HG03103 (cell line): ENCODE measurements around the gene NUCKS1.

Experiments used
- ATAC-seq: cut with Tn5 transposase; IDR thresholded peaks from one replicate; pipeline ENCODE4 v1.9.1; 2021; ENCODE audit warnings: low read depth; ENCODE audit not compliant: unreplicated experiment

NUCKS1 gene

GRCh38 chr1:205703072-205703471, 46.9 kb downstream of the NUCKS1 start:
- ATAC-seq = no peak

- ATAC-seq = no peak
Measured at GRCh38 chr1:205701891-205702290, 48.1 kb downstream of the NUCKS1 start.

- no peak for ATAC-seq
Measured at GRCh38 chr1:205701420-205701819, 48.6 kb downstream of the NUCKS1 start.

GRCh38 chr1:205700865-205701401, 49.0 kb downstream of the NUCKS1 start:
- no peak for ATAC-seq

- no peak for ATAC-seq
Measured at GRCh38 chr1:205699416-205699815, 50.6 kb downstream of the NUCKS1 start.

GRCh38 chr1:205698921-205699320, 51.1 kb downstream of the NUCKS1 start:
- no peak for ATAC-seq

- ATAC-seq = no peak
Measured at GRCh38 chr1:205693421-205693991, 56.5 kb downstream of the NUCKS1 start.

- ATAC-seq = no peak
Measured at GRCh38 chr1:205692423-205692822, 57.6 kb downstream of the NUCKS1 start.

- no peak for ATAC-seq
Measured at GRCh38 chr1:205690122-205690756, 59.7 kb downstream of the NUCKS1 start.

GRCh38 chr1:205689479-205689878, 60.5 kb downstream of the NUCKS1 start:
- no peak for ATAC-seq

- no peak for ATAC-seq
Measured at GRCh38 chr1:205688171-205689080, 61.6 kb downstream of the NUCKS1 start.

GRCh38 chr1:205687242-205687641, 62.7 kb downstream of the NUCKS1 start:
- no peak for ATAC-seq

- no peak for ATAC-seq
Measured at GRCh38 chr1:205681364-205681763, 68.6 kb downstream of the NUCKS1 start.

- ATAC-seq = no peak
Measured at GRCh38 chr1:205680073-205680851, 69.7 kb downstream of the NUCKS1 start, which contains the start of gene SLC45A3. Gene SLC45A3, minus strand, starts transcription at chr1:205680509. Its CDS starts 15,853 bp downstream, at chr1:205664656.

- no peak for ATAC-seq
Measured at GRCh38 chr1:205678286-205679111, 71.5 kb downstream of the NUCKS1 start.

GRCh38 chr1:205677167-205677566, 72.8 kb downstream of the NUCKS1 start:
- ATAC-seq = no peak

GRCh38 chr1:205676597-205676996, 73.4 kb downstream of the NUCKS1 start:
- no peak for ATAC-seq

GRCh38 chr1:205676002-205676401, 74.0 kb downstream of the NUCKS1 start:
- no peak for ATAC-seq

- ATAC-seq = no peak
Measured at GRCh38 chr1:205675247-205675646, 74.7 kb downstream of the NUCKS1 start.

- ATAC-seq = no peak
Measured at GRCh38 chr1:205672970-205673369, 77.0 kb downstream of the NUCKS1 start.
